BE2C (cell line): ENCODE measurements around the gene GNL3.
A peak's percentile ranks its signal among the peaks of the same experiment; 100 is the strongest.

Source experiments
- DNase-seq: peaks from one replicate; pipeline ENCODE4 v3.0.0-alpha.2; 2020
- H3K27me3 ChIP-seq: fragments of 250-450 bp; sonication (Bioruptor Pico); 2 replicates; pipeline ENCODE4 v1.5.1; 2020; ENCODE audit warnings: mild to moderate bottlenecking
- H3K36me3 ChIP-seq: fragments of 250-450 bp; sonication (Bioruptor Pico); 2 replicates; pipeline ENCODE4 v1.5.1; 2020; ENCODE audit warnings: mild to moderate bottlenecking
- H3K4me1 ChIP-seq: fragments of 250-450 bp; sonication (Bioruptor Pico); 2 replicates; pipeline ENCODE4 v1.5.1; 2020
- H3K4me3 ChIP-seq: 2 replicates; pipeline ENCODE4 v1.5.1; 2011; ENCODE audit warnings: low read depth, low read length
- H3K9me3 ChIP-seq: fragments of 250-450 bp; sonication (Bioruptor Pico); 2 replicates; pipeline ENCODE4 v1.5.1; 2020
- CTCF ChIP-seq: IDR thresholded peaks from 2 replicates; pipeline ENCODE4 v1.5.1; 2012; ENCODE audit warnings: mild to moderate bottlenecking, low read depth, low read length

The GNL3 gene

GRCh38 chr3:52694528-52695189 is 8.8 kb downstream of the GNL3 start:
- no peaks in the 10 kb centered on the region for H3K4me1 ChIP-seq

GRCh38 chr3:52695798-52696671 is 10.2 kb downstream of the GNL3 start:
- peaks cover 51% of the 10 kb centered on the region for H3K36me3 ChIP-seq
- no peak for DNase-seq
- H3K27me3 ChIP-seq, result no peaks in the 10 kb centered on the region
- H3K9me3 ChIP-seq, result no peaks in the 10 kb centered on the region
- no peak overlapping the region for H3K4me3 ChIP-seq
- no peak for TF ChIP-seq CTCF
- H3K4me1 ChIP-seq, result no peaks in the 10 kb centered on the region

More at GRCh38 chr3:52694528-52695189, 8.8 kb downstream of the GNL3 start:
- DNase-seq, result no peak
- H3K27me3 ChIP-seq, result no peaks in the 10 kb centered on the region
- peaks cover 65% of the 10 kb centered on the region for H3K36me3 ChIP-seq
- H3K4me3 ChIP-seq, result no peak overlapping the region
- no peaks in the 10 kb centered on the region for H3K9me3 ChIP-seq
- TF ChIP-seq CTCF, result no peak

- no peaks in the 10 kb centered on the region for H3K27me3 ChIP-seq
- H3K9me3 ChIP-seq, result no peaks in the 10 kb centered on the region
- TF ChIP-seq CTCF, result no peak
- DNase-seq, result no peak
- H3K4me3 ChIP-seq, result no peak overlapping the region
- H3K4me1 ChIP-seq, result no peaks in the 10 kb centered on the region
- peaks cover 43% of the 10 kb centered on the region for H3K36me3 ChIP-seq
These were observed 11.2 kb downstream of the GNL3 start for GRCh38 chr3:52696830-52697631.

GRCh38 chr3:52697632-52697965 is 11.8 kb downstream of the GNL3 start:
- no peaks in the 10 kb centered on the region for H3K27me3 ChIP-seq
- H3K9me3 ChIP-seq, result no peaks in the 10 kb centered on the region
- H3K4me3 ChIP-seq, result no peak overlapping the region
- H3K4me1 ChIP-seq, result no peaks in the 10 kb centered on the region
- H3K36me3 ChIP-seq, result peaks cover 40% of the 10 kb centered on the region
- TF ChIP-seq CTCF, result no peak
- no peak for DNase-seq

GRCh38 chr3:52703341-52703740 is 17.5 kb downstream of the GNL3 start:
- no peaks in the 10 kb centered on the region for H3K9me3 ChIP-seq
- H3K4me3 ChIP-seq, result peak overlapping the region; percentile 91
- H3K27me3 ChIP-seq, result no peaks in the 10 kb centered on the region
- H3K36me3 ChIP-seq, result no peaks in the 10 kb centered on the region; the same call in 1 of the 2 replicates
- DNase-seq, result no peak
- H3K4me1 ChIP-seq, result no peaks in the 10 kb centered on the region
- TF ChIP-seq CTCF, result no peak
